Renal cortex interstitium (tissue), 11 donors: ENCODE data around the gene ITGAV. TPM values are rescaled to one million over a fixed set of nuclear protein-coding genes. Genes with fewer than 3 reads are reported as not detected.

Experiments
- DNase-seq, 11 donors: peaks; one replicate each; pipeline ENCODE4 v3.0.0-alpha.2; 2013; ENCODE audit warnings: low read depth in 9 of 11, low spot score in 4 of 11; ENCODE audit errors: extremely low read depth in 1 of 11
- polyA plus RNA-seq, 3 donors: library from polyadenylated mRNA; unstranded; fragments of 120-200 nt; gene quantifications; one replicate each; pipeline ENCODE4 v1.2.1, GENCODE V29; 2013; ENCODE audit not compliant: insufficient read length in 3 of 3

ITGAV gene
- polyA plus RNA-seq, 3 donors = 63.7 to 75.5 (median 72.8) TPM

DNA sequence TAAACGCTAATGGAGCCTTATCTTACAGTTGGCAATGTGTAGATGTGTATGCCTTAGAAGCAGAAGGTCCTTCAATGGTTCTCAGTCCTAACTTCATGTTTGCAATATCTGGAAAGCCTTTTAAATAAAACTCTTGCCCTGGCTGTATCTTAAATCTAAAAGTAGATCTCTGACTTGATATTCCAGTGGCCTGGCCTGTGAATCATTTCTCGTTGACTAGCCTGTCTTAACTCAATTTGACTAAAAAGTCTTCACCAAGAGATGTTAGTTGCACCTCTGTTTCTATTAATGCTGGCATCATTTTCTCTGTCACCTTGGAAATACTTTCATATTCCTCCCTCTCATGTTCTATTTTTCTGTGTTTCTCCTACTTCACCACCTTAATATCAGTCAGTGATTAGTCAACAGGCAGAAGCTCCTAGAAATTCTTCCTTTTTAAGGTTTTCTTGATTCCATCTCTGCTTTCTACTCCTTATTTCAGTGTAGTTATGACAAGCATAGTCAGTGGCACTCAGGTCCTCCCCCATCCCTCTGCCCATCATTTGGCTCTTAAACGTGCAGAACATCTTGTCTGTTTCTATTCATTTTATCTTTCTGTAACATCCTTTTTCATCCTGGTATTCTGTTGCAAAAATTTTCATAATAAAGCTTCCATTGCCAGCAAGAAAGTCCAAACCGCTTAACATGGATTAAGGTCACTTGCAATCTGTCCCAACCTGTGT, 4.3 kb downstream of the ITGAV start:
- DNase-seq = no peak

DNA sequence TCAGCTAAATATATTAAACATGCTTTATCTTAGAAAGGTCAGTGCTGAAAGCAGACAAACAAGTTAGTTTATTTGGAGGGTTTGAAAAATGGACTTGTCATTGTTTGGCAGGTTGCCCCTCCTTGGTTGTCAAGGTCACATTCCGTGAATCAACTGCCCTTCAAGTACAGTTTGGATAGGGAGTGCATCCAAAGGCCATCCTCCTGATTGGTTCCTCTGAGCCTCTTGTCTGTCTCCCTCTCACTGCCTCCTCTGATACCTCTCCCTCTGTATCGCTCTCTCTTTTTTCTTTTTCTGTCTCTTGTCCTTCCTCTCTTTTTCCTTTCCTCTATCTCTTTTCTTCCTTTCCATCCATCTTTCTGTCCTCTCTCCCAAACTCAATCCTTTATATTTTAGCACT, 5.4 kb downstream of the ITGAV start:
- no peak for DNase-seq

DNA sequence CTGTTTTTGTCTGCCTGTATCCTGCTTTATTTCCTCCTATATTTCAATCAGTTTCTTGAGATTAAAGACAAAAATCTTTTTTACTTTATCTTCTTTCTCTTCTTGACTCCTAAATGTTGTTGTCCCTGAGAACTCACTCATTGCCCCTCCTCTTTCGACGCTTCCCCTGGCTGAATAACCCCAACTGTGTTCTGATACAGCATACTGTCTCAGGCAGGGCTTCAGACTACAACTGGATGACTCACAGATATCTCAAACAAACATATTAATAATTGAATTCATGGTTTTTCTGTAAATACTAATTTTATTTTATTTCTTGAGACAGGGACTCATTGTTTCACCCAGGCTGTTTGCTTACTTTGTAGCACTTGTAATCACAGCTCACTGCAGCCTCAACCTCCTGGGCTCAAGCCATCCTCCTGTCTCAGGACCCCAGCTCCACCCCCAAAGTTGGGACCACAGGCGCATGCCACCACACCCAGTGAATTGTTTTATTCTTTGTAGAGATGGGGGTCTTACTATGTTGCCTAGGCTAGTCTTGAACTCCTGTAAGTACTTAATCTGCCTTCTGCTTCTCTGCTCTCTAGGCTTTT, 9.4 kb downstream of the ITGAV start:
- DNase-seq = no peak

DNA sequence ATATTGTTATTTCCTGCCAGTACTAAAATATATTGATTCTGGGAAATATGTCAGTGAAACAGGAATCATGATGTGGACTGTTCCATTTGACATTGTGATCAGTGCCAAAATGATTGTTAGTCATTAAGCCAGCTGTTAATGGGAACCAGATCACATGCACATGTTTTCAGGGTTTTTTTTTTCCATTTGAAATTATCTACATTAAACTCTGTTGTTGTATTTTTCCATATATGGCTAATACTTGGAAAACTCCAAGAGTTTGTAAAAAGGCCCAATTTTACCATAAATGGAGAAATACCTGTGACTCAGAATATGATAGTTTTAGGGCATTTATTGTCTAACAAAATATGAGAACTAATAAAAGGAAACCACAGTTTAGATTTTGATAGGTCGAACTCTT, 13.4 kb downstream of the ITGAV start:
- DNase-seq = no peak

DNA sequence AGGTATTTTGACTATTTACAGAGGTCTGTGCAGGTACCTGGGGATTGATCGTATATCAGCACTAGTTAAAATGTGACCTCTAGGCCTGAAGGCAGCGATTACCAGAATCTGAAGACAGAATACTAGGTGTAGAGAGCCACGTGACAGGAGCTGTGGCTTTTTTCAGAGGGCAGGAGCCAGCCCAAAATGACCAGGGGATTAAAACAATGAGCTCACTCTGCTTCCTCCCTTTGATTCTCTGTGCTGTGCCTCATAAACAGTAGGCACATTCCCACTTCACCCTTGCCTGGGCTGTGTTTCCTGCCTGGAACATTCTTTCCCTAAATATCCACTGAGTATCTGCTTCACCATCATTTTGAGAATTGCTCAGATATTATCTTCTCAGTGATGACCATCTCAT, 15.2 kb downstream of the ITGAV start:
- no peak for DNase-seq

DNA sequence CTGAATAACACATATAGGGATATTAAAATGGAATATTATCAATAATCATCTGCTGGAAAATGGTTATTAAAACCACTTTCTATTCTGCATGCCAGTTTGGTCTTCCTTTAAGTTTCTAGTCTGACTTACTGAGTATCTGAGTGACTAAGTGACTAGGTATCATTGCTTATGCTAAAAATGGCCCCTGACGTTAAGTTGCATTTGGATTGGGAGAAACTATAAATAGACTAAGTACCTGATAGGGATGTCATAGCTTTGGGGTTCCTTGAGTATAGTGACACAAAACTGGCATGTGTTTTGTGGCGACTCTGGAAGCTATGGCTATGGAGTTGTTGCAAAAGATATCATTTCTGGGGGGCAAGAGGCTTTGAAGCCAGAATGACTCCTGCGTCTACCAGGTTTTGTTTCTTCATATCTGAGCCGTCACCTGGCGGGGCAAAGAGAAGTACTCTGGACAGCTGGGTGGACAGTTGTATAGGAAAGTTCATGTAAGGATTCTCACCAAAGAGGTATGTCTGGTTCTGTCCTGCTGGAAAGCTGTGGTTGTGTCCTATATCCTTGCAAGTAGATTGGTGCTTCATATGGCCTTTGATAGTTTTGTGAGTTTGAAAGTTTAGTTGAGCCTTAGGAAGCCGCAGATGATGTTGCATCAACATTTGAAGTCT, 17.9 kb downstream of the ITGAV start:
- DNase-seq = no peak

DNA sequence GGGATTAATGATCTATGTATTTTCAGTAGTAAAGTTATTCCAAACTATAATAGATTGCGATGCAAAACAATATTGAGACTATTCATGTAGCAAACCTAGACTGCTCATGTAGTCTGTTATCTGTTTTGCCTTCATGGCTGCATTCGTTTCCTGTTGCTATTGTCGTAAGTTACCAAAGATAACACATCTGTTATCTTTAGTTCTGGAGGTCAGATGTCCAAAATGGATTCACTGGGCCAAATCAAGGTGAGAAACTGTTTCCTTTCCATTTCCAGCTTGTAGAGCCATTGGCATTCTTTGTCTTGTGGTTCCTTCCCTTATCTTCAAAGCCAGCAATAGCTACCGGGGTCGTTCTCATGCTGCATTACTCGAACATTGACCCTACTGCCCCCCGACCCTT, 20.9 kb downstream of the ITGAV start:
- no peak for DNase-seq

DNA sequence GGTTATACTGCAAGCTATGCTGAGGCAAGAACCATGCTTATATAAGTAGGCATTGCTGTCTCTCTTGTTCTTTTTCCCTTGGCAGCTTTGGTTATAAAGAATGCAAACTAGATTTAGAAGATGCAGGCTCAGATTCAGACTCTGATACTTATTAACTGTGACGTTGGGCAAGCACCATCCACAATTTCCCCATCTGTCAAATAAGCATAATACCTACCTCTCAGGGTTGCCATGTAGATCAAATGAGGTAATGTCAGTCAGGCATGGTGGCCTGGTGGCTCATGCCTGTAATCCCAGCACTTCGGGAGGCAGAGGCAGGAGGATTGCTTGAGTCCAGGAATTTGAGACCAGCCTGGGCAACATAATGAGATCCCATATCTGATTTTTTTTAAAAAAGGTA, 21.7 kb downstream of the ITGAV start:
- no peak for DNase-seq

DNA sequence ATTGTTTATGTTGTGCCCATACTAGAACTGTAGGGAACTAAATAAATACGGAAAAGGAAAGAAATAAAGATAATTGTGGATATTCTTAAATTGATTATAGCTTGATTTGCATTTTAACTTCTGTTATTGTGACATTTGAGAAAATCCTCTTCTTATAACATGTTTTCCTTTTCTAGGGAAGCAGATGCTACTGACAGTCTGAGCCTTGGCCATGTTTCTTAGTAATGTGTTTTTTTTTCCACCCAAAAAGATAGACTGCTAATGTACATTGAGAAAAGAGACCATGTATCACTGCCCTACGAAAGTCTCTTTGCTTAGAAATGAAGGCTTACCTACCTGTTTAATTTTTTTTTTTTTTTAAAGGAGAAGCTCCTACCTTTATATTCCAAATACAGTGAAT, 22.2 kb downstream of the ITGAV start:
- DNase-seq = no peak

DNA sequence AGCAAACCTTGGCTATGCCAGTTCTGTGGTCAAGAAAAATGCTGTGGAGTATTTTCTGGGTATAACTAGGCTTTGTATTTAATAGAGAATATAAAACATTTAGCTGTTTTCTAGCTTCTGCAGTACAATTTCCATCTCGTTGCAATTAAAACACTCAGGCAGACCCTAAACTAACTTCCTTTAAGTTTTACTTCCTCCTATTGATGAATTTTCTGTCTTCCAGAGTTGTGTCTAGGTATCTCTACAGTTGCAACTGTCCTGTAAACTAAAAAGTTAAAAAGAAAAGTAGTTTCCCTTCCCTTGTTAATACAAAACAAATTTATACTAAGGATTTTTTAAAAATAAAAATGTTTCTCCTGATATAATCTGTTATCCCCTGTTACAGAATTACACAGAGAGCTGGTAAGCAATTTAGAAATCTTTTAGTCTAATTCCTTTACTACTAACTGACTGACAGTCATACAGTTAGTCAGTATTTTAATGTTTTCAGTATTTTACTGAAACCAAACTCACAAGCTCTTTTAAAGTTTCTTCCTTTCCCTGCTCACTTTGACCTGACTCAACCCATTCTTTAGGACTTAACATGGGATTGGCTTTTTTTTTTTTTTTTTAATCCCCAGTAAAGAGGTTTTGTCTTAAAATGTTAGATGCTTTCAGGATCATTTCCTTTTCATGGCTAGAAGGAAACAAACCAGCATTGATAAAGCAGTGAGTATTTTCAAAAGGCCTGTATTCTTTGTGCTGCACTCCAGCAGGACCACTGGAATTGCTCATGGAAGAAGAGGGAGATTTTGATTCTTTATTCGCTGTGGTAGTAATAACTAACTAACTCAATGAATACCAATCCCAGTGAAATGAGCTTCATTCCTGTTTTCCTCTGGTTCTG, 22.9 kb downstream of the ITGAV start:
- DNase-seq = no peak

DNA sequence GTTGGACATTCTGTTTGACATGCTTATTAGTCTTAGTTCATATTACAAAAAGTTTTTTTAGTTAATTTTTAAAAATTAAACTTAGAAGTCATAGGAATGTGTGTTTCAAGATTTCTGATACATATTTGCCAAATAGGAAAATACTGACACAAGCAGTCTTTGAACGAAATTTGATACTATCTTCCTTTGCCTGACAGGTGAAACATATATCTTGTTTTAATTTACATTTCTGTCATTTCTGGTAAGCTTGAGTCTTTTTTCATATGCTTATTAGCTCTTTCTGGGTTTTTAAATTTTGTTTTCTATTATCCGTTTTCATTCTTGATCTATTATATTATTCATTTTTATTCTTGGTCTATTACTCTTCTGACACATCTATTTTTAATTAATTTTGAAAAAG, 24.5 kb downstream of the ITGAV start:
- no peak for DNase-seq

DNA sequence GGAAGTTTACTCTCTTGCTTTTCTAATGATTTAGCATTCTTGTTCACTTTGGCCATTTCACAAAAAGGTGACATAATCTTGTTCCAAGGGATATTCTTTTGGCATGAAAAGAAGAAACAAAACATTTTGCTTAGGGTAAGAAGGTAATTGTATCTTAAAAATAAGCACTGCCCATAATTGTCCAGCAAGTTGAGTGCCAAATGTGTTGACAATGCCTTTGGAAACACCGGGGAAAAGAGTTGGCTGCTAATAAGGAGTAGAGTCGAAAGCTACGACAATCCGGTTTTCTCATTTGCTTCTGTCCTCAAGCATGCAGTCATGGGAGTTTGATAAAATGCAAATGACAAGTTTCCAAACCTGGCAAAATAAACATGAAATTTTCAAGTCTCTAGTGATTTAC, 27.3 kb downstream of the ITGAV start:
- DNase-seq = no peak

DNA sequence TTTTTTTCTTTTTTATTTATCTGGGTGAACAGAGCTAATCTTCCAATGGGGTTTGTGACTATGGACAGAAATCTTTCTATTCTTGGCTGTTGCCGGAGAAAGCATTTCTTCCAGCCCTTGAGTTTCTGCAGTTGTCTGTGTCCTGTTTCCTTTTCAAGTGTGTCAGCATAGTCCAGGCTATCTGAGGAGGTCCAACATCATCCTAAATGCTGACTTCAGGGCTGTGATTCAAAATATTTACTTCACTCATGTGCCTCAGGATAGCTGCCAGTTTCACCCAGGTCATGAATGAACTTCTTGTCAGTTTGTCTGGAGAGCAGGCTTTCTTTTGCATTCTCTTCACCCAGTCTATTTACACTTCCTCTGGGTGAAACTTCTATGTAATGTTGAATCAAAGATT, 27.9 kb downstream of the ITGAV start:
- DNase-seq = no peak

DNA sequence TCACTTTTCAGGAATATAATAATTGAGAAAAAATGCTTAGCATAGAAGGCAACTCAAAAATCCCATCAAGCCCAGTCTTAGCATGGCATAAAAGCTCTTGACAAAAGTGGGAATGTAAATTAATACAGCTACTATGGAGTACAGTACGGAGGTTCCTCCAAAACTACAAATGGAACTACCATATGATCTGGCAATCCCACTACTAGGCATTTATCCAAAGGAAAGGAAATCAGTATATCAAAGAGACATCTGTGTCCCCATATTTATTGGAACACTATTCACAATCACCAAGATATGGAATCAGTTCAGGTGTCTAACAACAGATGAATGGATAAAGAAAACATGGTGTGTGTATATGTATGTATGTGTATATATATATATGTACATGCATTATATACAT, 28.8 kb downstream of the ITGAV start:
- no peak for DNase-seq

DNA sequence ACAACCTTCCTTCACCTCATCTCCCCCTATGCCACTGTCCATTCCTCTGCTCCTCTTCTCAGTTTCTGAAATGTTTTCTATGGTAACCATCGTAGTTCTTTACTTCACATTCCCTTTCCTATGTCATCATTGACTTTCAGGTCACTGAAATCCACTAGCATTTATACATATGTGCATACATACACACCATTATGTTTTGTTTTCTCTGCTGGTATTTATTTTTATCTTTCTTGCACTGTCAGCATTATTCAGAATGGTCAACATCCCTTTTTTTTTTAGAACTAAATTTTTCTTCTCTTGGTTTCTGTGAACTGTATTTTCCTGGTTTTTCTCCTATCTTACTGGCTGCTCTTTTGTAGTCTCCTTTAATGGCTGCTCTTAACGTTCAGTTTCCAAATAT, 33.2 kb downstream of the ITGAV start:
- no peak for DNase-seq

DNA sequence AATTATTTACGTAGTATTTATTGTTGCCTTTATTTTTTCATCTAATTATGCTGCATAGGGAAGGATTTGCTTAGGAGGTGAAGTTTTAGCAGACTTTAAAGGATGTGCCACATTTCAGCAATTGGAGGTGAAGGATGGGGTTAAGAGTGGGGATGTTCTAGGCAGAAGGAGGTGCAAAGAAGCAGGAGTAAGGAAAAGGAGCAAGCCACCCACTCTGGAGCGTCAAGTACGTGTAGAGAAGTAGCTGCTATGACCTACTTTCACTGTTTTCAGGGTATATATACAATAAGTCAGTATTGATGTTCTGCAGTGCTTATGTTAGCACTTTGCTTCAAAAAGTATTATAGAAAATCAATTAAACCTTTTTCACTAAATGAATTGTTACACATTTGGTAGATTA, 34.4 kb downstream of the ITGAV start:
- DNase-seq = no peak

DNA sequence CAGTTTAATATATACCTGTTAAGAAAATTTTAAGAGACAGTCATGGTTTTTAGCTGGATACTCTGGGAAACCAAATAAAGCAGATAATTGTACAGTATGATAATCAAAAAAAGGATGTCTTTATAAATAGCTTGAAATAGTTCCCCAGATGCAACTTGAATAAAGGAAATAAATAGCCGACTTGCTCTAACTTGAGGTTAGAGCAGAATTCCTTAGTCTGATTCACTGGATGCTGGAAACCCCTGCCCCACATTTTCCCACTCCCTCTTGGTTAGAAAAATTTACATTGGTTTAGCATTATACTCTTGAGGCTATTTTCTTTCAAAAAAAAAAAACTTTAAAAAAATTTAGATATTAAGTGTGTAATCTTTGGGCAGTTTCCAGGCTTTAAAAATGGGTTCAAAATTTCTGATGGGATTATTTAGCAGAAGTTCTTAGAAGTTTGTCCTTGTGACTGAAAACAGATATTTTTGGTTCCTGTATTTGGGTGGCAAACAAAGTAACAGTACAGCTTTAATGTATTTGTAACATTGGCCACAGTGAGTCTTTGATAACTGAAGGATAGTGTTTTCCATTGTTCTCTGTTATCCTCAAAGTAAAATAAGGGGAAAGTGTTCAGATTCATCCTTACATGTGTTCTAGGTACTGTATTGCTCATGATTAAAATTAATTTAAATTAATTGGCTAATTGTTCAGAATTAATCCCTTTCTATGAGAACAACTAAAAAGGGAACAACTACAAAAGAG, 39.6 kb downstream of the ITGAV start:
- no peak for DNase-seq

DNA sequence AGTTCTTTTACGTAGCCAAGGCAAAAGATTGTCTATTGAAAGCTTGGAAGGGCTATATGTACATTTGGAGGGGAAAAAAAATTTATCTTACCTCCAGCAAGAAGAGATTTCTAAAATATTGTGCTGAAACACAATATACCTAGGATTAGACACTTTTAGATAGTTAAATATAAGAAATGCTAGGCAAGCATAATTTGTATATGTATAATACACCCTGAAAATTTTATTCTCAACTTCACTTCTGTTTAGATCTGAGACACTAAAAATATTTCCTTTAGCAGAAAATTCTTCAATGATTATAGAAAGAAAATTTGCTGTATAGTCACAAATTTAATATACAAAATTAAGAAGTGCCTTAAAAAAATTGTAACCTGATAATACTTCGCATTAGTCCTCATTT, 42.6 kb downstream of the ITGAV start:
- DNase-seq = no peak

DNA sequence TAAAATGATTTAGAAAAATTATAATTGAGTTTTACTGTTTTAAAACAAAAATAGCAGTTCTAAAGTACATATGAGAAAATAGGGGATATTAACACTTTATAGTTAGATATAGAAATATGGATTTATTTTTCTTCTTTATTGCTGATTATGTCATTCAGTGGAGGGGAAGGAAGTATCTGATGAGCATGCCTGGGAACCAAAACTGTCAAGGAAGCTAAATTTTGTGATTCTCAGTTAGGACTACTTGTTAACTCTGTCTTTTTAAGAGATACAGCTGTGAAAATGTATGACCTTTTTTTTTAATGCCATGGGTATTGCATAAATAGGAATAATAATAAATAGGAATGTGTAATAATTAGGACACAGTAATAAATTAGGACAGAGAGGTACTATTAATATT, 44.8 kb downstream of the ITGAV start:
- DNase-seq = no peak
